Esophagus muscularis mucosa (tissue), 4 donors: ENCODE data around the gene PGF. TPM values are rescaled to one million over a fixed set of nuclear protein-coding genes. Genes with fewer than 3 reads are reported as not detected.
A peak's percentile ranks its signal among the peaks of the same experiment; 100 is the strongest.

Source experiments
- DNase-seq: peaks from one replicate; pipeline ENCODE4 v3.0.0-alpha.2; 2017; ENCODE audit errors: extremely low spot score
- H3K27ac ChIP-seq, 4 donors: fragments of 200-600 bp; sonication (generic); replicated peaks in 1 of 4; 1 replicate in 3 of 4; 2 replicates in 1 of 4; pipeline ENCODE4 v1.5.1; 2016 to 2019; ENCODE audit warnings: mild to moderate bottlenecking in 1 of 4
- H3K27me3 ChIP-seq, 4 donors: fragments of 200-600 bp; sonication (generic); one replicate each; pipeline versions ENCODE4 v1.5.1 to v1.6.0; 2016 to 2019
- H3K36me3 ChIP-seq, 4 donors: fragments of 200-600 bp; sonication (generic); one replicate each; pipeline ENCODE4 v1.5.1; 2016 to 2019
- H3K4me1 ChIP-seq, 4 donors: fragments of 200-600 bp; sonication (generic); one replicate each; pipeline ENCODE4 v1.5.1; 2016 to 2019
- H3K4me3 ChIP-seq, 4 donors: fragments of 200-600 bp; sonication (generic); 1 replicate in 2 of 4; 2 replicates in 2 of 4; pipeline ENCODE4 v1.5.1; 2016 to 2019; ENCODE audit warnings: mild to moderate bottlenecking in 4 of 4, moderate library complexity in 1 of 4
- H3K9me3 ChIP-seq, 4 donors: fragments of 200-600 bp; sonication (generic); 1 replicate in 3 of 4; 2 replicates in 1 of 4; pipeline ENCODE4 v1.5.1; 2016 to 2019
- EP300 ChIP-seq: sonication (generic); formaldehyde crosslinking; IDR thresholded peaks from one replicate; pipeline ENCODE4 v1.6.1; 2017; ENCODE audit warnings: antibody characterized with exemption
- POLR2A ChIP-seq: fragments of 450-650 bp; IDR thresholded peaks from one replicate; pipeline ENCODE4 v1.6.1; 2017; ENCODE audit warnings: antibody characterized with exemption, moderate library complexity, mild to moderate bottlenecking, low read depth
- POLR2AphosphoS5 ChIP-seq, 2 donors: sonication (generic); formaldehyde crosslinking; IDR thresholded peaks; one replicate each; pipeline ENCODE4 v1.6.1; 2017; ENCODE audit warnings: antibody characterized with exemption in 2 of 2
- WGBS: methylation state at CpG from one replicate; pipeline ENCODE4 v1.1.5; 2018; 5-methylcytosine and 5-hydroxymethylcytosine counted together
- intact Hi-C: fragments of 100-400 bp; cut with DNase I; formaldehyde crosslinking; loops from one replicate; pipeline ENCODE4 v1.15.1; 2023
- total RNA-seq, 4 donors: library from RNA; depleted of rRNA; stranded (reverse); fragments of >200 nt; gene quantifications; one replicate each; pipeline versions ENCODE4 v1.1.0 to v1.2.1, GENCODE V29; 2016
- TF ChIP-seq, protein P1 (sequence below), 3 experiments: fragments of 200-600 bp in 2 of 3; fragments of 450-650 bp in 1 of 3; sonication (generic) in 2 of 3; IDR thresholded peaks; one replicate each; pipeline ENCODE4 v1.5.1; 2017 to 2019; ENCODE audit warnings: antibody characterized with exemption in 3 of 3, mild to moderate bottlenecking in 2 of 3, moderate library complexity in 1 of 3

PGF gene
- total RNA-seq, 4 donors from 2014 or later = 16.7 to 69.6 (median 18.4) TPM

DNA sequence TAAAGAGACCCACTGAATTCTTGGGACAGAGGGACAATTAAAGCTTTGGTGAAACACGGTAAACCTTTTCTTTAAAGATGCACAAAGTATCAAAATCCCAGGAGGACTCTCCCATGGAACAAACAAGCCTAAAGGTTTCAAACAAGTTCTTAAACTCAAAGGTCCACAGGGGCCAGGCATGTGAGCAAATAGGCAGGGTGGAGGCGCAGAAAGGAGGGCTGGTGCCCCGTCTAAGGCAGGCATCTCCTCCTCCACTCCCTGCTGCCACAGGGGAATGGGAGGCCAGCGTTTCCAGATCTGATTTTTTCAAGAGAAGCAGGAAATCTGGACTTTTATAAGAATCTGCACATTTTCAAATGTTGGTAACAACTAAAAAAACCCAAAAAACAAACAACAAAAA lies 40.0 kb downstream of the PGF start:
- DNase-seq = no peak
- WGBS = 81% methylated on average over 4 of the region's 4 CpGs
- H3K27me3 ChIP-seq = no peaks in the 10 kb centered on the region
- H3K9me3 ChIP-seq = no peaks in the 10 kb centered on the region
- peak overlapping the region in 2 of 4 donors; percentile 46 to 66 for H3K27ac ChIP-seq
- no peak overlapping the region for H3K4me3 ChIP-seq
- TF ChIP-seq POLR2A = no peak
- TF ChIP-seq, protein P1, sequence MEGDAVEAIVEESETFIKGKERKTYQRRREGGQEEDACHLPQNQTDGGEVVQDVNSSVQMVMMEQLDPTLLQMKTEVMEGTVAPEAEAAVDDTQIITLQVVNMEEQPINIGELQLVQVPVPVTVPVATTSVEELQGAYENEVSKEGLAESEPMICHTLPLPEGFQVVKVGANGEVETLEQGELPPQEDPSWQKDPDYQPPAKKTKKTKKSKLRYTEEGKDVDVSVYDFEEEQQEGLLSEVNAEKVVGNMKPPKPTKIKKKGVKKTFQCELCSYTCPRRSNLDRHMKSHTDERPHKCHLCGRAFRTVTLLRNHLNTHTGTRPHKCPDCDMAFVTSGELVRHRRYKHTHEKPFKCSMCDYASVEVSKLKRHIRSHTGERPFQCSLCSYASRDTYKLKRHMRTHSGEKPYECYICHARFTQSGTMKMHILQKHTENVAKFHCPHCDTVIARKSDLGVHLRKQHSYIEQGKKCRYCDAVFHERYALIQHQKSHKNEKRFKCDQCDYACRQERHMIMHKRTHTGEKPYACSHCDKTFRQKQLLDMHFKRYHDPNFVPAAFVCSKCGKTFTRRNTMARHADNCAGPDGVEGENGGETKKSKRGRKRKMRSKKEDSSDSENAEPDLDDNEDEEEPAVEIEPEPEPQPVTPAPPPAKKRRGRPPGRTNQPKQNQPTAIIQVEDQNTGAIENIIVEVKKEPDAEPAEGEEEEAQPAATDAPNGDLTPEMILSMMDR (IDR thresholded peaks at IDR 0.05) = no peak
- TF ChIP-seq POLR2AphosphoS5 (IDR thresholded peaks at IDR 0.05) = no peak
- no peak for TF ChIP-seq EP300
- peaks cover 31 to 49% (median 39%) of the 10 kb centered on the region in 4 donors for H3K4me1 ChIP-seq
- H3K36me3 ChIP-seq = peaks cover 0 to 17% (median 5%) of the 10 kb centered on the region in 4 donors
- intact Hi-C loops = loop anchor here (10.0 kb wide), 1 partner anchor 169 kb away; no protein-coding TSS in a partner anchor

DNA sequence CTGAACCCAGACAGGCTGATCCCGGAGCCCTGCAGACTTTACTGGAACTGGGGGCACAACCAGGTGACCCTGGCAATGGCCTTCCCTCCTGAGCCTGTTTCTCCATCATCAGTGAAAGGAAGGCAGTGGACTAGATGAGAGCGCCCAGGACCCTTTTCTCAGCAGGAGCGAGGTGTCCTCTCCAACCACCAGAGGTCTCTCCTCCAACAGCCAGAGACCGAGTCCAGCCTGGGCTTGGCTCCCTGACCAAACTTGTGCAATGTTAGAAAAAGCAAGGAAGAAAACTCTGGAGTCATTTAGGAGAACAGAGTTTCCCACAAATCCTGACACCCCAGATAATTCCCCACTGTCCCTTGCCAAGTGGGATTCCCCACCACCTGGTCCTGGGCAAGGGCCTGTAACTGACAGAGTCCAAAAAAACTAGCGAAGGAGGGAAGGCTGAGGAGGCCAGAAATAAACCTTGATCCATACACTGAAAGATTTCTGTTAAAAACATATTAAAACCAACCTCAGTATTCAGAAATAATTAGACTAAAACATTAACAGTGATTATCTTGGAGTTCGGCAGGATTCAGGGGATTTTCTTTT lies 41.3 kb downstream of the PGF start:
- Histone ChIP-seq H3K36me3 (peaks cover 0 to 9% (median under 1%) of the 10 kb centered on the region in 4 donors), H3K4me3 (no peak overlapping the region), H3K27me3 (no peaks in the 10 kb centered on the region), H3K4me1 (peaks cover 31 to 49% (median 39%) of the 10 kb centered on the region in 4 donors), H3K9me3 (no peaks in the 10 kb centered on the region), H3K27ac (peak overlapping the region; percentile 24 to 66 (median 42))
- TF ChIP-seq EP300 (no peak), POLR2A (no peak), POLR2AphosphoS5 (IDR thresholded peaks at IDR 0.05) (peak in 1 of 2 donors; percentile 44)
- TF ChIP-seq, protein P1 (IDR thresholded peaks at IDR 0.05) = peak; percentile 53 to 70 (median 60)
- no peak for DNase-seq
- 31% methylated on average over 5 of the region's 6 CpGs for WGBS
- intact Hi-C loops = loop anchor here (10.0 kb wide), 1 partner anchor 171 kb away; no protein-coding TSS in a partner anchor

DNA sequence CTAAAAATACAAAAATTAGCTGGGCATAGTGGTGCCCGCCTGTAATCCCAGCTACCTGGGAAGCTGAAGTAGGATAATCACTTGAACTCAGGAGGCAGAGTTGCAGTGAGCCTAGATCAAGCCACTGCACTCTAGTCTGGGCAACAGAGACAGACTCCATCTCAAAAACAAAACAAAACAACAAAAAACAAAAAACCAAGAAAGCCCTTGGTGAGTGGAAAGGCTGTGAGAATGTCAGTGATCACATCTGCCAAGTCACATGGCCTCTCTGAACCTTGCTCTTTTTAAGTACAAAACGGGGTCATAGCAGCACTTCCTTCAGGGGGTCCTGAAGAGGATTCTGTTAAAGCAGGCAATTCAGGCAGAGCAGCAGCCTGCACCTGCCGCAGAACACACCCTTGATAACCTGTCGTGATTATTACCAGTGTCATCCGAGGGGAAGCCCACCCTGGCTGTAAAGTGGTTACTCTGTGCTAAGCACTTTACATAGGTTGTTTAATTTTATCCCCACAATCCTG lies 41.9 kb downstream of the PGF start:
- H3K9me3 ChIP-seq = no peaks in the 10 kb centered on the region
- H3K27ac ChIP-seq = peak overlapping the region in 1 of 4 donors; percentile 66
- peaks cover 29 to 44% (median 37%) of the 10 kb centered on the region in 4 donors for H3K4me1 ChIP-seq
- H3K27me3 ChIP-seq = no peaks in the 10 kb centered on the region
- TF ChIP-seq POLR2A (no peak), POLR2AphosphoS5 (IDR thresholded peaks at IDR 0.05) (no peak), EP300 (no peak)
- TF ChIP-seq, protein P1 (IDR thresholded peaks at IDR 0.05) = no peak
- WGBS = 73% methylated on average over 5 of the region's 5 CpGs
- intact Hi-C loops = loop anchor here (10.0 kb wide), 1 partner anchor 171 kb away; no protein-coding TSS in a partner anchor
- DNase-seq = no peak
- H3K36me3 ChIP-seq = peaks cover 0 to 3% (median 0%) of the 10 kb centered on the region in 4 donors
- H3K4me3 ChIP-seq = no peak overlapping the region

DNA sequence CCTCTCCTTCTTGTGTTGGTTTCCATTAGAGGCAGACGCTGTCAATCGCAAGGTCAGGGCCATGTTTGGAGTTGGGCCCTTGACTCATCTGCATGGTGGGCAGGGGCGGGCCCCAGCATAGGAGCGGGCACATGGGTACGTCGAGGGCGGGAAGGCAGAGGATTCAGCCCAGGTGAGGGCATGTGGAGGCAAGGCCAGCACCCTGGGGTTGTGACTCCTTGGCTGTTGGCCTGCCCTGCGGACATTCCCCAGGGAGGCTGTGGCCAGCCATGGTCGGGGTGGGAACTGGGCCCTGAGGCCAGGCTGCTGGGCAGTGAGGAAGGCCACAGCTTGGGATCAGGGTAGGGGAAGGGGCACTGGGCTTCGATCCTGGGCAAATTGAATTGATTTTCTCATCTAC lies 42.6 kb downstream of the PGF start:
- WGBS = 93% methylated on average over 4 of the region's 10 CpGs
- no peak overlapping the region for H3K4me3 ChIP-seq
- H3K9me3 ChIP-seq = no peaks in the 10 kb centered on the region
- no peak overlapping the region for H3K27ac ChIP-seq
- intact Hi-C loops = loop anchor here (10.0 kb wide), 1 partner anchor 172 kb away; no protein-coding TSS in a partner anchor
- no peak for DNase-seq
- H3K36me3 ChIP-seq = no peaks in the 10 kb centered on the region
- H3K27me3 ChIP-seq = no peaks in the 10 kb centered on the region
- TF ChIP-seq, protein P1 (IDR thresholded peaks at IDR 0.05) = no peak
- no peak for TF ChIP-seq EP300
- no peak for TF ChIP-seq POLR2AphosphoS5 (IDR thresholded peaks at IDR 0.05)
- peaks cover 29 to 42% (median 37%) of the 10 kb centered on the region in 4 donors for H3K4me1 ChIP-seq
